Naive B cell (primary cell): Measurements from ENCODE around the gene CRYBA1. TPM values are rescaled to one million over a fixed set of nuclear protein-coding genes. Genes with fewer than 3 reads are reported as not detected.
"Not testable (repeated sequence)": the region's sequence is repeated elsewhere in the genome, so short reads cannot be mapped to it uniquely, and the experiment has no call there.

Experiments
- ATAC-seq, 2 donors: fragments of 150-1000 bp; cut with Tn5 transposase; 2 replicates each; pipeline ENCODE4 v1.10.0; 2021; ENCODE audit warnings: low read depth in 2 of 2, mild to moderate bottlenecking in 2 of 2, moderate library complexity in 2 of 2
- DNase-seq: peaks from one replicate; pipeline ENCODE4 v3.0.0; 2022
- H3K27ac Mint-ChIP-seq, 6 donors: one replicate each; pipeline ENCODE4 v1.8.0; 2020 to 2022; ENCODE audit warnings: mild to moderate bottlenecking in 6 of 6, mixed read lengths in 6 of 6, moderate library complexity in 5 of 6, inconsistent platforms in 2 of 6
- H3K27me3 Mint-ChIP-seq, 3 donors: one replicate each; pipeline ENCODE4 v1.8.0; 2021 to 2022; ENCODE audit warnings: mixed read lengths in 3 of 3, mild to moderate bottlenecking in 1 of 3
- H3K36me3 Mint-ChIP-seq, 2 donors: one replicate each; pipeline ENCODE4 v1.8.0; 2020 to 2022; ENCODE audit warnings: mixed read lengths in 2 of 2, inconsistent platforms in 1 of 2, mild to moderate bottlenecking in 1 of 2
- H3K4me1 Mint-ChIP-seq, 3 donors: one replicate each; pipeline ENCODE4 v1.8.0; 2020 to 2022; ENCODE audit warnings: mixed read lengths in 3 of 3, inconsistent platforms in 1 of 3, mild to moderate bottlenecking in 1 of 3, moderate library complexity in 1 of 3
- H3K4me3 Mint-ChIP-seq, 8 donors: one replicate each; pipeline ENCODE4 v1.8.0; 2020 to 2022; ENCODE audit warnings: mild to moderate bottlenecking in 8 of 8, mixed read lengths in 8 of 8, moderate library complexity in 8 of 8, inconsistent platforms in 2 of 8
- H3K9me3 Mint-ChIP-seq, 7 donors: one replicate each; pipeline ENCODE4 v1.8.0; 2020 to 2022; ENCODE audit warnings: mixed read lengths in 7 of 7, mild to moderate bottlenecking in 5 of 7, inconsistent platforms in 2 of 7, moderate library complexity in 1 of 7
- polyA plus RNA-seq, 6 donors: library from polyadenylated mRNA; unstranded; fragments of 300-500 nt; fragmentation: Illumina TruSeq; gene quantifications; one replicate each; pipeline ENCODE4 v1.2.3, GENCODE V29; 2021; ENCODE audit warnings: low read depth in 6 of 6

Gene CRYBA1
- not detected for polyA plus RNA-seq

GRCh38 chr17:29246628-29247027, at the start of gene CRYBA1:
Gene CRYBA1, plus strand, starts transcription at chr17:29246859. Its CDS starts 5 bp downstream, at chr17:29246864.
- ATAC-seq (no peak), DNase-seq (no peak)
- Mint-ChIP-seq H3K9me3 (no peaks in the 10 kb centered on the region), H3K4me3 (no peak within 1 kb of the TSS), H3K4me1 (peaks cover 7 to 9% (median 7%) of the 10 kb centered on the region in 3 donors), H3K27ac (peak within 1 kb of the TSS in 2 of 6 donors; percentile 53 to 61), H3K27me3 (no peaks in the 10 kb centered on the region), H3K36me3 (no peaks in the 10 kb centered on the region)

- ATAC-seq (no peak), DNase-seq (no peak)
- Mint-ChIP-seq H3K27me3 (peaks cover 5 to 14% (median 8%) of the 10 kb centered on the region in 3 donors), H3K27ac (peak overlapping the region in 1 of 6 donors; percentile 62), H3K4me1 (peaks cover 18 to 36% (median 19%) of the 10 kb centered on the region in 3 donors), H3K36me3 (no peaks in the 10 kb centered on the region), H3K9me3 (no peaks in the 10 kb centered on the region), H3K4me3 (peak overlapping the region in 1 of 8 donors; percentile 65)
These were observed 49.0 kb upstream of the CRYBA1 start for GRCh38 chr17:29197516-29198272.

DNA sequence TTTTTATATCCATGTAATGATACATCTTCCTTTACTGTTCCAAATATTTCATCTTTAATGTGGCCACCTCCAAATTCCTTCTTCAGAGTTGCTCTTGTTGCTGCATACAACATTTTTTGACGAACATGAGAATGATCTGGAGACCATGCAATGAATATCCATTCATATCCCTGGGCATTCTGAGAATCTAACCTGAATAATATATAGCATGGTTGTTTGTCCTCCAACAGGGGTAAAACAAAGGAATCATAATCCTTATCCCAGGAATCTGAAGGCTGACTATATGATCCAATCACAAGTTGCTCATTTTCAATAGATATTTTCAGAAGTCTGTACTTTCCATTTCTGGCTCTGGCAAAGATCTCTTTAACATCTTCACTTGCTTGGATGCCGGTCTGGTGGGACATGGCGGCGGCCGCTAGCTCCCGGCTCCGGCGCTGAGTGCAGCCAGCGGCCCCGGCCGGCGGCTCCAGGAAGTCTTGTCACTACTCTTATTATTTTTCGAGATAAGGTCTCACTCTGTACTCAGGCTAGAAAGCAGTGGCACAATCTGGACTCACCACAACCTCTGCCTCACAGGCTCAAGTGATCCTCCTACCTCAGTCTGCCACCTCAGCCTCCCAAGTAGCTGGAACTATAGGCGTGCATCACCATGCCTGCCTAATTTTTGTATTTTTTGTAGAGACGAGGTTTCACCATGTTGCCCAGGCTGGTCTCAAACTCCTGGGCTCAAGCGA, 42.4 kb upstream of the CRYBA1 start:
- not testable (repeated sequence) for H3K36me3 Mint-ChIP-seq, H3K9me3 Mint-ChIP-seq, H3K27ac Mint-ChIP-seq, DNase-seq, H3K4me3 Mint-ChIP-seq
- Mint-ChIP-seq H3K4me1 (peaks cover 0 to 11% (median 3%) of the 10 kb centered on the region in 3 donors), H3K27me3 (peaks cover 13 to 29% (median 25%) of the 10 kb centered on the region in 3 donors)
- ATAC-seq, result peak in 1 of 2 donors; percentile 50

- H3K4me3 Mint-ChIP-seq, result peak overlapping the region in 1 of 8 donors; percentile 42
- DNase-seq (no peak), ATAC-seq (no peak)
- H3K9me3 Mint-ChIP-seq, result no peaks in the 10 kb centered on the region
- no peak overlapping the region for H3K27ac Mint-ChIP-seq
- no peaks in the 10 kb centered on the region for H3K36me3 Mint-ChIP-seq
- peaks cover 0 to 3% (median 3%) of the 10 kb centered on the region in 3 donors for H3K4me1 Mint-ChIP-seq
- peaks cover 11 to 29% (median 25%) of the 10 kb centered on the region in 3 donors for H3K27me3 Mint-ChIP-seq
These were observed 41.6 kb upstream of the CRYBA1 start for GRCh38 chr17:29205047-29205446.

DNA sequence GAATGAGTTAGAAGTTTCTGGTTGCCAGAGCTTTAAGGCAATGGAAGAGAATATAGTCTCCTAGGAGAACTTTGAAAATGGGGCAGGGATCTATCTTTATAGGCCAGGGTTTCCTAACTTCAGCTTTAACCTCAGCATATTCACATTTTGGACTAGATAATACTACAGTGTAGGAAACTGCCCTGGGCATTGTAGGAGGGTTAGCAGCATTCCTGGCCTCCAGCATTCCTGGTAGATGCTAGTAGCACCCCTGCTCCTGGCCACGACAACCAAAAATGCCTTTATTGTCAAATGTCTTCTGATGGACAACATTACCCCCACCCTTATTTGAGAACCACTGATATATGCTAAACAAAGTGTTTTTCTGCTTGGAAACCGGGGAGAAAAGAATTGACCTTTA, 38.7 kb upstream of the CRYBA1 start:
- H3K4me1 Mint-ChIP-seq, result no peaks in the 10 kb centered on the region

DNA sequence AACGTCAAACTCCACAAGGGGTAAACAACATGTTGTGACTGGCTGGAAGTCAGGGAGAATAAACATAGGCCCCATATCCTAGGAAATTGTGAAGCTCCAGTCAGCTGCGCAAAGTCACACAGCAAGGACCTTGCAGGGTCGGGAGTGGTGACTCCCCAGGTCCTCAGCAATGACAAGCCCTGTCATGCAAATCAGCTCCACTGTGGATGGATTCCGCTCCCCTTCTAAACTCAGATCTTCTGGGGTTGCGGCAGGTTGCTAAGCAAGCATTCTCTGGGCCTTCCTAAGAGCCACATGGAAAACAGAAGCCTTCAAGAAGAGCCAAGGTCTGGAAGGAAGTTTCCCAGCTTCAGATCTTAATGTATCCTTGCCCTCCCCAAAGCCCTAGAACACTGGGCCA, 37.6 kb upstream of the CRYBA1 start:
- Mint-ChIP-seq H3K36me3 (no peaks in the 10 kb centered on the region), H3K27ac (no peak overlapping the region), H3K9me3 (no peaks in the 10 kb centered on the region), H3K4me1 (no peaks in the 10 kb centered on the region), H3K4me3 (peak overlapping the region in 1 of 8 donors; percentile 2), H3K27me3 (peaks cover 11 to 17% (median 16%) of the 10 kb centered on the region in 3 donors)
- ATAC-seq (no peak), DNase-seq (no peak)

More for the DNA sequence above, 38.7 kb upstream of the CRYBA1 start:
- ATAC-seq (no peak), DNase-seq (no peak)
- Mint-ChIP-seq H3K27ac (no peak overlapping the region), H3K36me3 (no peaks in the 10 kb centered on the region), H3K4me3 (no peak overlapping the region), H3K27me3 (peaks cover 11 to 20% (median 20%) of the 10 kb centered on the region in 3 donors), H3K9me3 (no peaks in the 10 kb centered on the region)

DNA sequence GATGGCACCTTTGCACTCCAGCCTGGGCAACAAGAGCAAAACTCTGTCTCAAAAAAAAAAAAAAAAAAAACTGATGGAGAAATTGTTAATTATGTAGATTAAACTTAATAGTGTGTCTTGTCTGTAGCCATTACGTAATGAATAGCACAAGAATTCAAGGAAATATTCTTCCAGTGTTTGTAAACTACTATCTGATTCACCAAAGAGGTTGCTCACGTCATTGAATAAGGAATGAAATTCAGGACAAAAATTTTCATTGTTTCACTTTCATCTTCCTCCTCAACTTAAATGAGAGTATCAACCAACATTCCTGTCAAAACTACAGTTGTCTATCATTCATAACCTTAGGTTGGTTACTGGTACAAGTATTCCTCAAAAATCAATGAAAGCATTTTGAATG, 35.8 kb upstream of the CRYBA1 start:
- Mint-ChIP-seq H3K4me3 (no peak overlapping the region), H3K4me1 (no peaks in the 10 kb centered on the region), H3K27me3 (peaks cover 0 to 1% (median 0%) of the 10 kb centered on the region in 3 donors), H3K27ac (no peak overlapping the region), H3K9me3 (no peaks in the 10 kb centered on the region), H3K36me3 (no peaks in the 10 kb centered on the region)
- no peak for ATAC-seq
- DNase-seq, result no peak

DNA sequence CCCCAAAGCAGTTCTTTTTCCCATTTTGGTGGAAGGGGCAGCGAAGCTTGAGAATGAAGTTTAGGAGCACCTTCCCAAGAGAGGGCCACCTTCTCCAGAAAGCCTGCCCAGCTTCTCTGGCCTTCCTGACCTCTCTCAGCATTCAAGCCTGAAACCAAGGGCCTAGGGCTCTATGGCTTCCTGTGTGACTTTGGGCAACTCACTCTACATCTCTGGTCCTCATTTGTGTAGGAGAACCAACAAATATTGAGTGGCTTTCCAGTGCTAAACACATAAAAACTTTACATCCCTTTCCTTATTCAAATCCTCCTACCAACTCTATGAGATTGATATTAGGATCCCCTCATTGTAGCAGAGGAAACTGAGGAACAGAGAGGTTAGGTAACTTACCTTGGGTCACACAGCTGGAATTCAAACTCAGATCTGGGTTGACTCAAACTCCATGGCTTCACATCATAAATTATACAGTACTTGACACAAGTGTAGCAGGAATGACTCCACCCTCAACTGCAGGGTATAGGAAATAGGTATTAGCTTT, 34.5 kb upstream of the CRYBA1 start:
- DNase-seq (no peak), ATAC-seq (no peak)
- Mint-ChIP-seq H3K4me3 (no peak overlapping the region), H3K9me3 (no peaks in the 10 kb centered on the region), H3K27ac (no peak overlapping the region), H3K27me3 (peaks cover 0 to 8% (median 0%) of the 10 kb centered on the region in 3 donors), H3K4me1 (no peaks in the 10 kb centered on the region), H3K36me3 (no peaks in the 10 kb centered on the region)

- no peak overlapping the region for H3K27ac Mint-ChIP-seq
These were observed 34.0 kb upstream of the CRYBA1 start for GRCh38 chr17:29212681-29213121.

DNA sequence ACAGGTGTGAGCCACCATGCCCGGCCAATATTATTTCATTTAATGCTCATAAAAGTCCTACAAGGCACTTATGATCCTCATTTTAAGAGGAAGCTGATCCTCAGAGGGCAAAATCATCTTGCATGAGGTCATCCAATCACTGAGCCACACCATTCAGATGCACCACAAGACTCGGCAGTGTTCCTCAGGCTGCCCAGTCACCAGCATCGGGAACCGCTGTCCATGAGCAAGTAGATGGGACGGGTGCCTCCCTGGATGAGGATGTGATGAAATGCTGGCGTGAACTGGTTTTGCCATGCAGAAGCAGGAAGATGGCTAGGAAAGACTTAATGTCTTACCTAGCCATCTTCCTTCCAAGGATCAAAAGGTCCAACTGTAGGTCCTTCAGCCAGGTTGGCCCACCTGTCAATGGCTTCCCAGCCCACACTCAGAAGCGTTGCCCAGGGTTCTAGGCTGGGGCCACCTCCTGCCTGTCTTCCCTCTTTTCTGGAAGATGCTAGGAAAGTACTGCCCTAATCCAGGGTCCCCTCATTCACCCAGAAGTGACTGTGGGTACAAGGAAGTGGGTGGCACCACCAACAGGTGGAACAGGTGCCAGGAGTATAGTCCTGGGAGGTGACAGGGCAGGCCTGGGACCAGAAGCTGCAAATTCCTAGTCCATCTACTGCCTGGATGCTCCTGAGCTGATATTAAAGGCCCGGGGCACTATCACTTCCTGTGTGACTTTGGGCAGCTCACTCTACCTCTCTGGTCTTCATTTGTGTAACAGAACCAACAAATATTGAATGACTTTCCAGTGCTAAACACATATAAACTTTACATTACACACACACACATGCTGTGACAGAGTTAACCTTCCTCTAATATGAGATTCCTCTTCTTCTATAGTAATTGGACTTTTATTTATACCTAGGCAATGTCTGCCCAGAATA, 32.2 kb upstream of the CRYBA1 start:
- ATAC-seq, result no peak
- Mint-ChIP-seq H3K9me3 (no peaks in the 10 kb centered on the region), H3K27me3 (peaks cover 0 to 8% (median 0%) of the 10 kb centered on the region in 3 donors), H3K36me3 (no peaks in the 10 kb centered on the region), H3K4me1 (peaks cover 0 to 4% (median 0%) of the 10 kb centered on the region in 3 donors), H3K4me3 (no peak overlapping the region), H3K27ac (peak overlapping the region in 1 of 6 donors; percentile 33)
- DNase-seq, result no peak

More at GRCh38 chr17:29212681-29213121, 34.0 kb upstream of the CRYBA1 start:
- H3K4me3 Mint-ChIP-seq, result no peak overlapping the region
- DNase-seq, result no peak
- no peaks in the 10 kb centered on the region for H3K9me3 Mint-ChIP-seq
- ATAC-seq, result no peak
- H3K27me3 Mint-ChIP-seq, result peaks cover 0 to 8% (median 0%) of the 10 kb centered on the region in 3 donors
- no peaks in the 10 kb centered on the region for H3K36me3 Mint-ChIP-seq
- H3K4me1 Mint-ChIP-seq, result no peaks in the 10 kb centered on the region

DNA sequence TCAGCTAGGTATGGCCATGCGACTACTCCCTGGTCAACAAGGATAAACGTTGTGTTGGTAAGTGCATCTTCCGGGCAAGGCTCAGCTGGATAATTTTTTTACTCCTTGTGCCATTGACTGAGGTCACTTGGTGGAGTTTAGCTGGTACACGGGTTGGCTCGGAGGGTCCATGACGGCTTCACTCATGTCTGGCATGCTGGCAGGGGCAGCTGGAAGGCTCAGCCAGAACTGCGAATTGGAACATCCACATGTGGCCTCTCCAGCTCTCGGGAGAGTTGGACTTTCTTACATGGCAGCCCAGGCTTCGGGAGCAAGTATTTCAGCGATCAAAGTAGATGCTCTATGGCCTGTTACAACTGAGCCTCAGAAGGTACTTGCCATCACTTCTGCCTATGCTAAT, 31.5 kb upstream of the CRYBA1 start:
- peaks cover 0 to 8% (median 0%) of the 10 kb centered on the region in 3 donors for H3K4me1 Mint-ChIP-seq
- peaks cover 0 to 8% (median 0%) of the 10 kb centered on the region in 3 donors for H3K27me3 Mint-ChIP-seq
- peak overlapping the region in 1 of 6 donors; percentile 33 for H3K27ac Mint-ChIP-seq
- peak overlapping the region in 1 of 8 donors; percentile 47 for H3K4me3 Mint-ChIP-seq
- DNase-seq, result no peak
- no peak for ATAC-seq
- H3K36me3 Mint-ChIP-seq, result no peaks in the 10 kb centered on the region
- H3K9me3 Mint-ChIP-seq, result no peaks in the 10 kb centered on the region

DNA sequence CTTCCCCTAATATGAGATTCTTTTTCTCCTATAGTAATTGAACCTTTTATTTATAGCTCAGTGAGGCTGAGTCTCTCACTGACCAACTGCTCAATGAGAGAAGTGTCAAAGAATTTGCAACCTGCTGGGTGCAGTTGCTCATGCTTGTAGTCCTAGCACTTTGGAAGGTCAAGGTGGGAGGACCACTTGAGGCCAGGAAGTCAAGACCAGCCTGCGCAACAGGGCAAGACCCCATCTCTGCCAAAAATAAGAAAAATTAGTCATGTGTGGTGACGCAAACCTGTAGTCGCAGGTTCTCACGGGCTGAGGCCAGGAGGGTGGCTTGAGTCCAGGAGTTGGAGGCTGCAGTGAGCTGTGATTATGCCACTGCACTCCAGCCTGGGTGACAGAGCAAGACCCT, 30.9 kb upstream of the CRYBA1 start:
- no peaks in the 10 kb centered on the region for H3K36me3 Mint-ChIP-seq
- DNase-seq (no peak), ATAC-seq (no peak)
- H3K27me3 Mint-ChIP-seq, result peaks cover 0 to 8% (median 0%) of the 10 kb centered on the region in 3 donors
- no peak overlapping the region for H3K27ac Mint-ChIP-seq
- peaks cover 0 to 8% (median 0%) of the 10 kb centered on the region in 3 donors for H3K4me1 Mint-ChIP-seq
- H3K9me3 Mint-ChIP-seq, result no peaks in the 10 kb centered on the region
- no peak overlapping the region for H3K4me3 Mint-ChIP-seq
